K562 (cell line): ENCODE data around the gene TACC3. TPM values are rescaled to one million over a fixed set of nuclear protein-coding genes. Genes with fewer than 3 reads are reported as not detected.

ENCODE experiments used
- AFF4 ChIP-seq: sonication (generic); formaldehyde crosslinking; IDR thresholded peaks from 2 replicates; pipeline ENCODE4 v1.8.0; 2023; ENCODE audit warnings: mild to moderate bottlenecking, missing genetic modification reagents
- FOXM1 ChIP-seq, 2 experiments: fragments of 450-650 bp in 1 of 2; sonication (generic) in 1 of 2; formaldehyde crosslinking in 1 of 2; IDR thresholded peaks; 2 replicates each; pipeline versions ENCODE4 v1.6.1 to v1.9.0; 2017 to 2022; ENCODE audit warnings: low read depth in 2 of 2, mild to moderate bottlenecking in 2 of 2, missing genetic modification reagents in 1 of 2, moderate library complexity in 1 of 2
- HDAC3 ChIP-seq: fragments of 450-650 bp; IDR thresholded peaks from 2 replicates; pipeline ENCODE4 v1.6.1; 2018; ENCODE audit warnings: borderline replicate concordance, mild to moderate bottlenecking, moderate library complexity; ENCODE audit not compliant: partially characterized antibody
- KLF1 ChIP-seq: fragments of 450-650 bp; IDR thresholded peaks from 2 replicates; pipeline ENCODE4 v1.6.1; 2016; ENCODE audit warnings: missing genetic modification characterization, missing compliant biosample characterization
- MLX ChIP-seq, 2 experiments: fragments of 450-650 bp in 1 of 2; sonication (generic) in 1 of 2; formaldehyde crosslinking; conservative IDR thresholded peaks; 2 replicates each; pipeline versions ENCODE4 v1.4.0 to v1.8.1; 2020 to 2022; ENCODE audit warnings: mild to moderate bottlenecking in 1 of 2, missing genetic modification reagents in 1 of 2
- MTA2 ChIP-seq: fragments of 450-650 bp; IDR thresholded peaks from 2 replicates; pipeline ENCODE4 v1.6.1; 2016; ENCODE audit warnings: low read depth
- MYC ChIP-seq, 2 experiments: fragments of 250-450 bp in 1 of 2; sonication (Bioruptor Pico) in 1 of 2; IDR thresholded peaks; 2 replicates each; pipeline versions ENCODE4 v1.5.1 to v1.6.1; 2012 to 2021; ENCODE audit warnings: low read depth in 2 of 2, borderline replicate concordance in 1 of 2, improper control_type of control experiment in 1 of 2, low read length in 1 of 2, mild to moderate bottlenecking in 1 of 2, moderate library complexity in 1 of 2
- NONO ChIP-seq, 2 experiments: fragments of 200-400 bp in 1 of 2; fragments of 450-650 bp in 1 of 2; formaldehyde crosslinking in 1 of 2; IDR thresholded peaks; 2 replicates each; pipeline ENCODE4 v1.6.1; 2017; ENCODE audit warnings: low read depth in 2 of 2, mild to moderate bottlenecking in 2 of 2, moderate library complexity in 2 of 2, low read length in 1 of 2
- PHF20 ChIP-seq: fragments of 450-650 bp; IDR thresholded peaks from 2 replicates; pipeline ENCODE4 v1.6.1; 2018; ENCODE audit not compliant: partially characterized antibody
- RBFOX2 ChIP-seq: fragments of 200-400 bp; formaldehyde crosslinking; IDR thresholded peaks from 2 replicates; pipeline ENCODE4 v1.6.1; 2017; ENCODE audit warnings: low read depth, mild to moderate bottlenecking, low read length, moderate library complexity
- SAP30 ChIP-seq: fragments of 200-600 bp; sonication (generic); IDR thresholded peaks from 2 replicates; pipeline ENCODE4 v1.6.1; 2012; ENCODE audit warnings: borderline replicate concordance, low read depth, mild to moderate bottlenecking, moderate library complexity, low read length, control low read depth, inconsistent platforms; ENCODE audit not compliant: insufficient read depth, poor library complexity, severe bottlenecking
- SMARCE1 ChIP-seq: fragments of 450-650 bp; IDR thresholded peaks from 2 replicates; pipeline ENCODE4 v1.7.1; 2016; ENCODE audit warnings: mild to moderate bottlenecking
- TEAD1 ChIP-seq, 2 experiments: fragments of 450-650 bp in 1 of 2; sonication (generic) in 1 of 2; formaldehyde crosslinking; IDR thresholded peaks; 2 replicates each; pipeline versions ENCODE4 v1.4.0 to v1.8.0; 2020 to 2022; ENCODE audit warnings: mild to moderate bottlenecking in 2 of 2, missing genetic modification reagents in 1 of 2
- USF2 ChIP-seq: sonication (generic); formaldehyde crosslinking; IDR thresholded peaks from 2 replicates; pipeline ENCODE4 v1.5.0; 2020; ENCODE audit warnings: missing genetic modification reagents
- ZFP1 ChIP-seq: fragments of 450-650 bp; formaldehyde crosslinking; IDR thresholded peaks from 2 replicates; pipeline ENCODE4 v1.4.0; 2020; ENCODE audit warnings: mild to moderate bottlenecking, mixed read lengths
- ZNF263 ChIP-seq: sonication (generic); formaldehyde crosslinking; IDR thresholded peaks from 2 replicates; pipeline ENCODE4 v1.8.0; 2022; ENCODE audit warnings: mild to moderate bottlenecking, missing genetic modification reagents, borderline replicate concordance
- ZNF3 ChIP-seq: fragments of 250-450 bp; sonication (Bioruptor Pico); IDR thresholded peaks from 2 replicates; pipeline ENCODE4 v1.5.0; 2021; ENCODE audit warnings: mild to moderate bottlenecking, moderate library complexity
- ZNF316 ChIP-seq: fragments of 450-650 bp; IDR thresholded peaks from 2 replicates; pipeline ENCODE4 v1.6.1; 2016
- polyA plus RNA-seq, 8 experiments: library from polyadenylated mRNA; depleted of rRNA in 4 of 8; stranded (reverse) in 5 of 8; unstranded in 3 of 8; fragments of >200 nt; fragmentation: Nextera tagmentation in 2 of 8; fragmentation: Illumina TruSeq in 1 of 8; extraction: Ambion mirVana in 2 of 8; extraction: Trizol in 1 of 8; gene quantifications; 2 replicates each; pipeline versions ENCODE4 v1.2.1 to v1.2.3, GENCODE V29; 2011 to 2014; ENCODE audit warnings: inconsistent platforms in 1 of 8, missing spikeins in 1 of 8
- total RNA-seq, 7 experiments: library from RNA; depleted of rRNA in 6 of 7; stranded (reverse); fragments of >200 nt in 6 of 7; fragmentation: Illumina TruSeq in 2 of 7; extraction: Trizol in 2 of 7; gene quantifications; 2 replicates each; pipeline versions ENCODE4 v1.2.1 to v1.2.3, GENCODE V29; 2011 to 2021; ENCODE audit warnings: low replicate concordance in 1 of 7
- TF ChIP-seq, protein P1 (sequence below): fragments of 250-450 bp; sonication (Bioruptor Pico); IDR thresholded peaks from 2 replicates; pipeline ENCODE4 v1.9.0; 2021; ENCODE audit warnings: mild to moderate bottlenecking, inconsistent platforms

The TACC3 gene
- total and polyA plus RNA-seq, 9 of the 15 experiments (the other 6 are each of a cell fraction or from before 2014, with no cell fraction given): 1.9 to 122 (median 55.6) TPM

DNA sequence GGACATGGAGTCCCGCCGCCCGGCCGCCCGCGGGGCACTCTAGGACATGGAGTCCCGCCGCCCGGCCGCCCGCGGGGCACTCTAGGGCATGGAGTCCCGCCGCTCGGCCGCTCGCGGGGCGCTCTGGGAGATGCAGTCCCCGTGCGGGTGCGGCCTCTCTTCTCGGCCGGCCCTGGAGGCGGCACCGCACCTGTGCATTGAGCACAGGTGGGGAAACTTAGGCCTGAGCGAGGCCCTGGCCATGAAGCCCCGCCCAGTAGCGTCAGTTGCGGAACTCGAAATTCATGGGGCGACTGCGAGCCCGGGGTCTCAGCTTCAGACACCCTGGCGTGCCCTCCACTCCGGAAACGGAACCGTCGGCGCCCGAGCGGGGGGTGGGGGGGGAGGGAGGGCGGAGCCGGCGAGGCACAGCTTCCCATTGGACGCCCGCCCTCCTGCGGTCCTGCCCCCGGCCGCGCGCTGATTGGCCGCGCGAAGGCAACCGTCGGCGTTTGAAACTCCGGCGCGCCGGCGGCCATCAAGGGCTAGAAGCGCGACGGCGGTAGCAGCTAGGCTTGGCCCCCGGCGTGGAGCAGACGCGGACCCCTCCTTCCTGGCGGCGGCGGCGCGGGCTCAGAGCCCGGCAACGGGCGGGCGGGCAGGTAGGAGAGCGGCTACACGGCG, at the start of gene TACC3, which contains the start of gene TMEM129 (continued):
- TF ChIP-seq MLX (CRISPR knock-in tag; conservative IDR thresholded peaks at IDR 0.05) (no peak), SAP30 (peak; percentile 92), ZNF263 (CRISPR knock-in tag) (no peak), MYC (IDR thresholded peaks at IDR 0.05; ENCODE audit: low read depth, low read length) (peak; percentile 70; the same call in 1 of the 2 replicates), MYC (CRISPR knock-in tag; IDR thresholded peaks at IDR 0.05; ENCODE audit: borderline replicate concordance, low read depth) (no peak), ZNF316 (no peak), TEAD1 (CRISPR knock-in tag; IDR thresholded peaks at IDR 0.05) (no peak), ZFP1 (CRISPR knock-in tag) (no peak), ZNF3 (CRISPR knock-in tag) (no peak), PHF20 (peak; percentile 67), MTA2 (peak; percentile 42; the same call in 1 of the 2 replicates), RBFOX2 (peak; percentile 74), KLF1 (no peak), USF2 (no peak), NONO (IDR thresholded peaks at IDR 0.05; ENCODE audit: low read depth in 2 of 2, low read length in 1 of 2) (peak in 1 of 2 experiments; percentile 56; a peak in 2 of 4 replicates), AFF4 (CRISPR knock-in tag) (no peak; the same call in 1 of the 2 replicates), HDAC3 (no peak), SMARCE1 (no peak), FOXM1 (IDR thresholded peaks at IDR 0.05; ENCODE audit: low read depth) (peak; percentile 52), FOXM1 (CRISPR knock-in tag; IDR thresholded peaks at IDR 0.05; ENCODE audit: low read depth) (no peak; the same call in 1 of the 2 replicates)
- TF ChIP-seq, protein P1, sequence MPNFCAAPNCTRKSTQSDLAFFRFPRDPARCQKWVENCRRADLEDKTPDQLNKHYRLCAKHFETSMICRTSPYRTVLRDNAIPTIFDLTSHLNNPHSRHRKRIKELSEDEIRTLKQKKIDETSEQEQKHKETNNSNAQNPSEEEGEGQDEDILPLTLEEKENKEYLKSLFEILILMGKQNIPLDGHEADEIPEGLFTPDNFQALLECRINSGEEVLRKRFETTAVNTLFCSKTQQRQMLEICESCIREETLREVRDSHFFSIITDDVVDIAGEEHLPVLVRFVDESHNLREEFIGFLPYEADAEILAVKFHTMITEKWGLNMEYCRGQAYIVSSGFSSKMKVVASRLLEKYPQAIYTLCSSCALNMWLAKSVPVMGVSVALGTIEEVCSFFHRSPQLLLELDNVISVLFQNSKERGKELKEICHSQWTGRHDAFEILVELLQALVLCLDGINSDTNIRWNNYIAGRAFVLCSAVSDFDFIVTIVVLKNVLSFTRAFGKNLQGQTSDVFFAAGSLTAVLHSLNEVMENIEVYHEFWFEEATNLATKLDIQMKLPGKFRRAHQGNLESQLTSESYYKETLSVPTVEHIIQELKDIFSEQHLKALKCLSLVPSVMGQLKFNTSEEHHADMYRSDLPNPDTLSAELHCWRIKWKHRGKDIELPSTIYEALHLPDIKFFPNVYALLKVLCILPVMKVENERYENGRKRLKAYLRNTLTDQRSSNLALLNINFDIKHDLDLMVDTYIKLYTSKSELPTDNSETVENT (CRISPR knock-in tag): 0 out of 2 replicates have a peak, but pooled peaks have one; percentile 26
